Measurements from ENCODE around the gene NEU1. TPM values are rescaled to one million over a fixed set of nuclear protein-coding genes. Genes with fewer than 3 reads are reported as not detected.

NEU1 gene
- total RNA-seq, 1 donor from 2014 or later, result 46.9 TPM

DNA sequence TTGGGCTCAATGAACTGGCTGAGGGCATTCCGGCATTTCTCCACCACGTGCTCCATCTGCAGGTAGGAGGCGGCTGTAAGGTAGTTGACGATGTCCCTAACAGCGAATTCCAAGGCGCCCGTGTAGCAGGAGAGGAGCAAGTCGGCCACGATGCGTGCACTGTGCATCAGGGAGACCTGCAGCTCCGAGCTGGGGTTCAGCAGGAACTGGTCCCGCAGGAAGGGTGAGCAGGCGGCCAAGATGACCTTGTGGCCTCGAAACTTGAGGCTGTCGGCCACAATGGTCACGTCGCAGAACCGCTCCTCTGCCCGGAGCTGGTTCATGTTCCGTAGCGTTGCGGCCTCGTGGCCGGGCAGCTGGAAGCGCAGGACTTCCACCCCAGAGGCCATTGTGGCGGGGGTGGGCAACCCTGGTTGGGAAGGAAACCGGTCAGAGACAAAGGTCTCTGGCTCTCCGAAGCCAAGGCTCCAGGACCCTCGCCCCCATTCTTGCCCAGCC lies 38.3 kb upstream of the NEU1 start:
- TF ChIP-seq, protein P1, sequence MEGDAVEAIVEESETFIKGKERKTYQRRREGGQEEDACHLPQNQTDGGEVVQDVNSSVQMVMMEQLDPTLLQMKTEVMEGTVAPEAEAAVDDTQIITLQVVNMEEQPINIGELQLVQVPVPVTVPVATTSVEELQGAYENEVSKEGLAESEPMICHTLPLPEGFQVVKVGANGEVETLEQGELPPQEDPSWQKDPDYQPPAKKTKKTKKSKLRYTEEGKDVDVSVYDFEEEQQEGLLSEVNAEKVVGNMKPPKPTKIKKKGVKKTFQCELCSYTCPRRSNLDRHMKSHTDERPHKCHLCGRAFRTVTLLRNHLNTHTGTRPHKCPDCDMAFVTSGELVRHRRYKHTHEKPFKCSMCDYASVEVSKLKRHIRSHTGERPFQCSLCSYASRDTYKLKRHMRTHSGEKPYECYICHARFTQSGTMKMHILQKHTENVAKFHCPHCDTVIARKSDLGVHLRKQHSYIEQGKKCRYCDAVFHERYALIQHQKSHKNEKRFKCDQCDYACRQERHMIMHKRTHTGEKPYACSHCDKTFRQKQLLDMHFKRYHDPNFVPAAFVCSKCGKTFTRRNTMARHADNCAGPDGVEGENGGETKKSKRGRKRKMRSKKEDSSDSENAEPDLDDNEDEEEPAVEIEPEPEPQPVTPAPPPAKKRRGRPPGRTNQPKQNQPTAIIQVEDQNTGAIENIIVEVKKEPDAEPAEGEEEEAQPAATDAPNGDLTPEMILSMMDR (conservative IDR thresholded peaks at IDR 0.05), result no peak
- DNase-seq (ENCODE audit: extremely low spot score, unreplicated experiment), result no peak
- H3K4me1 Mint-ChIP-seq (ENCODE audit: unreplicated experiment), result peaks cover 16% of the 10 kb centered on the region
- H3K27ac Mint-ChIP-seq, result peak overlapping the region; percentile 55
- peak overlapping the region; percentile 78 for H3K4me3 Mint-ChIP-seq
- no peaks in the 10 kb centered on the region for H3K9me3 Mint-ChIP-seq
- H3K27me3 Mint-ChIP-seq, result no peaks in the 10 kb centered on the region
- H3K36me3 Mint-ChIP-seq, result no peaks in the 10 kb centered on the region

DNA sequence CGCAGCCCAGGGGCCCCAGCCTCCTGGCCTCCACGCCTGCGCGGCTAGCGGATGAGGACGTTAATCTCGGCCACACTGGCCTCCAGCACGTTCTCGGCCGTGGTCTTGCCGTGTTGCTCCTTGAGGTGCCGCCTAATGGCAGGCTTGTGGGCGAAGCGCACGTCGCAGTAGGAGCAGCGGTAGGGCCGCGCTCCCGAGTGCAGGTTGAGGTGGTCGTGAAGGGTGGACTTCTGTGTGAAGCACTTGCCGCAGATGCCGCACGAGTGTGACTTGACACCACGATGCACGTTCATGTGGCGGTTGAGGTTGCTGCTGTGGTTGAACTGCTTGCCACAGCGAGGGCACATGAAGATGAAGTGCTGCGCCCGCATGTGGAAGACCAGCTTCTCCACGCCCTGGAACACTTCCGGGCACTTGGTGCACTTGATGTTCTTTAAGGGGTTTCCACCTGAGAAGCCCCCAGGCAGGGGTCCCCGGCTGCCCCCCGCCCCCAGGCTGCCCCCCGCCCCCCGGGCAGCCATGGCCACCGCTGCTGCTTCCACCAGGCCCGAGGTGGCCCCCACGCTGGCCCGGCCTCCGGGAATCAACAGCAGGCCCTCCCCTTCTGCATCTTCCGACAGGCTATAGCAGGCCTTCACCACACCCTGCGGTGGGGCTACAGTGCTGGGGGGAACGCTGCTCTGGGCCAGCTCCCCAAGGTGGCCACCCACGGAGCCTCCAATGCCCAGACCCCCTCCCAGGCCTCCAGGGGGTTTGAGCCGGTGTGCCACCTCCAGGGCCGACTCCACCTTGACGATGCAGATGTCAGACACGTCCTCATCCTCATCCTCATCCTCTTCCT lies 37.5 kb upstream of the NEU1 start:
- TF ChIP-seq, protein P1 (conservative IDR thresholded peaks at IDR 0.05), result no peak
- H3K9me3 Mint-ChIP-seq, result no peaks in the 10 kb centered on the region
- peak overlapping the region; percentile 85 for H3K4me3 Mint-ChIP-seq
- DNase-seq (ENCODE audit: extremely low spot score, unreplicated experiment), result no peak
- peaks cover 16% of the 10 kb centered on the region for H3K4me1 Mint-ChIP-seq (ENCODE audit: unreplicated experiment)
- peak overlapping the region; percentile 92 for H3K27ac Mint-ChIP-seq
- H3K27me3 Mint-ChIP-seq, result no peaks in the 10 kb centered on the region
- H3K36me3 Mint-ChIP-seq, result no peaks in the 10 kb centered on the region

DNA sequence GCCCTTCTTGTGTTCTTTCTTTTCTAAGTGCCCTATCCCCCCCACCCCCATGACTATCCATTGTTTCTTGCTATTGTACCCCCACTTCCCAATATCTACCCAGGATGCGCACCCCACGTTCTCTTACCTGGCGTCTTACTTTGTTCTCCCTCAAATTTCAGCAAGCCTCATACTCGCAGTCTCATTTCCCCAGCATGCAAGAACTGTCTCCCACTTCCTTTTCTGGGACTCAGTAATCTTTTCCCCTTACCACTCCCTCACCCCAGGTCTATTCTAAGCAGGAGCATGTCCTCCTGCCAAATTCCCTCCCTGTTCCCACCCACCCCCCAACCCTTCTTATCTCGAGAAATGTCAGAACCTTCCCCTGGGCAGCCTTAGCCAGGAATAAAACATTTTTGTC lies 36.6 kb upstream of the NEU1 start:
- H3K27me3 Mint-ChIP-seq, result no peaks in the 10 kb centered on the region
- H3K4me3 Mint-ChIP-seq, result peak overlapping the region; percentile 85
- H3K27ac Mint-ChIP-seq, result peak overlapping the region; percentile 92
- TF ChIP-seq, protein P1 (conservative IDR thresholded peaks at IDR 0.05), result no peak
- H3K4me1 Mint-ChIP-seq (ENCODE audit: unreplicated experiment), result peaks cover 16% of the 10 kb centered on the region
- no peaks in the 10 kb centered on the region for H3K9me3 Mint-ChIP-seq
- DNase-seq (ENCODE audit: extremely low spot score, unreplicated experiment), result no peak
- no peaks in the 10 kb centered on the region for H3K36me3 Mint-ChIP-seq

DNA sequence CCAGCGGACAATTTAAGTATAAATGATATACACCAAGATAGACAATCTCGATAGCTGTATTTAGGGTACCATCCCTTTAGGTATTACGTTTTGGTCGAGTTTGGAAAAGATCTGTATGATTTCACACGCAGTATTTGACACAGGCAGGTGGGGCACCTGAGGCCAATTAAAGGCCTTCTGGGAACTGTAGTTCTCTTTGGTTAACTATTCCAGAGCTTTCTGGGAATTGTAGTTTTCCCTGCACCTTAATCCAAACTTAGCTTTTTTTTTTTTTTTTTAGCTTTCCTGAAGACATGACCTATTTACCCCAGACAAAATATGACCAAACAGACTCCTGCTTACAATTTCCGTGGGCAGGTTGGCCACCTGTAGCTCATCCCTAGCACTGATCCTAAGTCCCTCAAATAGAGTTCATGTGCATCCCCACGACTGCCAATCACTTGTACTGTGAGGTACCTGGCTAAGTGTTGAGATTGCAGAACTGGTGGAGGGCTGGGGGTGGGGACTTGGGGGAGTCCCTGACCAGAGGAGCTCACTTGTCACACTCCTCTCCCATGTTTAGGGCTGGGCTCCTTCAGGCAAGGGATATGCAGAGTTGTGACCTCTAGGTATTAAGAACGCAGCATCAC lies 35.9 kb upstream of the NEU1 start:
- Mint-ChIP-seq H3K27me3 (no peaks in the 10 kb centered on the region), H3K4me3 (peak overlapping the region; percentile 95), H3K36me3 (peaks cover 1% of the 10 kb centered on the region), H3K27ac (peak overlapping the region; percentile 92), H3K4me1 (ENCODE audit: unreplicated experiment) (peaks cover 16% of the 10 kb centered on the region), H3K9me3 (no peaks in the 10 kb centered on the region)
- TF ChIP-seq, protein P1 (conservative IDR thresholded peaks at IDR 0.05), result no peak
- DNase-seq (ENCODE audit: extremely low spot score, unreplicated experiment), result no peak

DNA sequence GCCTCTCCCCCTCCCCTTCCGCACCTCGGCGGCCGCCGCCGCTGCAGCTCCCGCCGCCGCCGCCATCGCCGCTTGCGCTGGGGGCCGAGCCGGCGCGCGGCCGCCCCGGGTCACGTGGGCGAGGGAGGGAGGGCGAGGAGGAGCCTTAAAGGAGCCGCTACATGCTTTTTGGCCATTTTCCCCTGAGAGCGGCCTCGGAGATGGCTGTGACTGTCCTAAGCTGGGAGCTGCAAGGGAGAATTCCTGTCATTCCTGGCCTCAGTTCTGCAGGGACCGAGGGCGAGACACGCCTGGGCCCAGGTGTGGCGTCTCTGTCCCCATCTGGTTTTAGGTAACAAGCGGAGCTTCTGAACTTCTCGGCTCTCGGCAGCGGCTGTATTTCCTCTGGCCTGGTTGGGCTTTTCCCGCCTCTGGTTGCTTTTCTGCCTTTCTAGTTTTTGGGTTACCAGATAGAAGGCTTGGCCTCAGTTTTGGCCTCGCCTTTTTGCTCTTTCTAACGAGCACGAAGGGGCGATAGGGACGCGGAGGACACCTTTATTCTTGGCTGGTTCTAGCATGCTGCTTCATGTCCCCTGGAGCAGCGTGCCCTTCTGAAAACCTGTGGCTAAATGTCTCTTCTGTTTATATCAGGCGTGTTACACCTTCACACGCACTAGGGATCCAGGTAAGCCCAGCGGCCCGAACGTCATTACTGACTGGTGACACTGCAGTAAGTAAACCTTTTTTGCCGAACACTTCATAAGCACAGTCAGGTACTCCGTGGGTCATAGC lies 35.2 kb upstream of the NEU1 start, which contains the start of gene EHMT2:
Gene EHMT2, minus strand, starts transcription at position 87 of the 771 bp plus-strand sequence. Its CDS starts 21 bp downstream, at position 66.
- H3K9me3 Mint-ChIP-seq, result no peaks in the 10 kb centered on the region
- H3K4me1 Mint-ChIP-seq (ENCODE audit: unreplicated experiment), result peaks cover 13% of the 10 kb centered on the region
- no peaks in the 10 kb centered on the region for H3K27me3 Mint-ChIP-seq
- DNase-seq (ENCODE audit: extremely low spot score, unreplicated experiment), result peak; percentile 88
- peak within 1 kb of the TSS; percentile 95 for H3K4me3 Mint-ChIP-seq
- TF ChIP-seq, protein P1 (conservative IDR thresholded peaks at IDR 0.05), result no peak
- H3K27ac Mint-ChIP-seq, result peak within 1 kb of the TSS; percentile 92
- peaks cover 3% of the 10 kb centered on the region for H3K36me3 Mint-ChIP-seq

Measured in type B pancreatic cell (in vitro differentiated cells).